HG03060 (cell line): Measurements from ENCODE around the gene ATP8A2.

Source experiments
- ATAC-seq: cut with Tn5 transposase; IDR thresholded peaks from one replicate; pipeline ENCODE4 v1.9.1; 2021; ENCODE audit warnings: low read depth, moderate number of reproducible peaks; ENCODE audit not compliant: unreplicated experiment

The ATP8A2 gene

GRCh38 chr13:25977671-25978070, 605.9 kb downstream of the ATP8A2 start:
- no peak for ATAC-seq

DNA sequence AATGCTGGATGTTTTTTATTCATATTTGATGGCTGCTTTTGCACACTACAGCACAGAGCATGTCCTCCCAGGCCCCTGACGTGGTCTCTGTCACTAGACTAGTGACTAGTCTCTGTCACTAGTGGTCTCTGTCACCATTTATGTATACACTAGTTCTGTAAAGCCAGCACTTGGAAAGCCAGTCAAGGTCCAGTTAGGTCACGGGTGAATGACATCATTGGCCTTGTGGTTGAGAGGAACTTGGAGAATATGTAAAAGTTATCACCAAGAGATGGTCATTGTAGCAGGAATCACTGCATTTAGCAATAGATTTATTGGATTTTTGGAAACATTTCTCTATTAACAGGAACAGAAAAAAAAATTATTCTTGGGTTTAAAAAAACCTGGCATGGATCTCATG, 607.2 kb downstream of the ATP8A2 start:
- ATAC-seq, result no peak

DNA sequence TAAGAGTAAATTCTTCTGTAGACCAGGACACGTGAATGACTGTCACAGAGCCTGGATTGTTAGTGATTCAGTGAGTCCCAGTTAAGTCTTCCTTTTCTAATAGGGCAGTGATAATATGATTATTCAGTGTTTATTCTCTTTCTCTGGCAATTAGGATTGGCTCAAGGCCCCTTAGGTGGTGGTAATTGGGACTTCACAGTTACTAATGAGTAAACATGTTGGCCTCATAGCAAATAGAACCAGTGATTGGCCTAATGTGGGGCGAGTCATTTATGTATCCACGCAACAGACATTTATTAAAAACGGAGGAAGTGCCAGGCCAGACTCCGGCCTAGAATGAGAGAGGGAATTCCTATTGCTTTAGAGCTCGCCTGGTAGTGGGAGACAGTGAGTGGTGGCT, 607.6 kb downstream of the ATP8A2 start:
- no peak for ATAC-seq

GRCh38 chr13:25980255-25980654, 608.5 kb downstream of the ATP8A2 start:
- ATAC-seq, result no peak

DNA sequence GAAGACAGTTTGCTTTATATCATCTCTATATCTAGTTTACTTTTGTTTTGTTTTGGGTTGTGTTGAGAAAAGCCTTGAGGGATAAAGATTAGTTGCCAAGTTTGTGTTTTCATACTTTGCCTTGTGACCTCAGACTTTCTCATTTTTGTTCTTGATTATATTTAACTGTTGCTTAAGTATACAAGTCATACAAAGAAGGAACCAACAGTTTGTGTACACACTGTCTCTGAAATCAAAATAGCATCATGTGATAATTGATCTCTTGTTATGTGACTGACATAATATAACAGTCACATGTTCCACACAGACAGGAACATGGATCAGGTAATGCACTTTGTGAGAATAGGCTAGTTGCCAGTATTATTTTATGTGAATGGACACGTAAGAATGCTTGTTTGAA, 609.3 kb downstream of the ATP8A2 start:
- no peak for ATAC-seq

- ATAC-seq, result no peak
Measured at GRCh38 chr13:25982907-25983306, 611.1 kb downstream of the ATP8A2 start.

GRCh38 chr13:25987987-25988386, 616.2 kb downstream of the ATP8A2 start:
- no peak for ATAC-seq

GRCh38 chr13:25988661-25989060, 616.9 kb downstream of the ATP8A2 start:
- ATAC-seq, result no peak

- no peak for ATAC-seq
Measured at GRCh38 chr13:25990801-25991200, 619.0 kb downstream of the ATP8A2 start.

GRCh38 chr13:25992076-25992475, 620.3 kb downstream of the ATP8A2 start:
- ATAC-seq, result no peak

GRCh38 chr13:26007261-26008125, 635.7 kb downstream of the ATP8A2 start:
- no peak for ATAC-seq

GRCh38 chr13:26010487-26011207, 638.9 kb downstream of the ATP8A2 start:
- no peak for ATAC-seq

DNA sequence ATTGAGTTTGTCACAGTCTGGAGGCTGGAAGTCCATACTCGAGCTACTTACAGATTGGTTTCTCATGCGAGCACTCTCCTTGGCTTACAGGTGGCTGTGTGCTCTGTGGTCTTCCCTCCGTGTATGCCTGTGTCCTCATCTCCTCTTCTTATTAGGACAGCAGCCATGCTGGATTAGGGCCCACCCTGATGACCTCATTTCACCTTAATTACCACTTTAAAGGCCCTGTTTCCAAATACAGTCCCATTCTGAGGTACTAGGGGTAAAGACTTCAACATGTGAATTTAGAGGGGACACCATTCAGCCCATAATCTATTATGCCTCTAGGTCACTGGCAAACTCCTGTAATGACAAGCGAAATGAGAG, 639.4 kb downstream of the ATP8A2 start:
- ATAC-seq, result no peak

DNA sequence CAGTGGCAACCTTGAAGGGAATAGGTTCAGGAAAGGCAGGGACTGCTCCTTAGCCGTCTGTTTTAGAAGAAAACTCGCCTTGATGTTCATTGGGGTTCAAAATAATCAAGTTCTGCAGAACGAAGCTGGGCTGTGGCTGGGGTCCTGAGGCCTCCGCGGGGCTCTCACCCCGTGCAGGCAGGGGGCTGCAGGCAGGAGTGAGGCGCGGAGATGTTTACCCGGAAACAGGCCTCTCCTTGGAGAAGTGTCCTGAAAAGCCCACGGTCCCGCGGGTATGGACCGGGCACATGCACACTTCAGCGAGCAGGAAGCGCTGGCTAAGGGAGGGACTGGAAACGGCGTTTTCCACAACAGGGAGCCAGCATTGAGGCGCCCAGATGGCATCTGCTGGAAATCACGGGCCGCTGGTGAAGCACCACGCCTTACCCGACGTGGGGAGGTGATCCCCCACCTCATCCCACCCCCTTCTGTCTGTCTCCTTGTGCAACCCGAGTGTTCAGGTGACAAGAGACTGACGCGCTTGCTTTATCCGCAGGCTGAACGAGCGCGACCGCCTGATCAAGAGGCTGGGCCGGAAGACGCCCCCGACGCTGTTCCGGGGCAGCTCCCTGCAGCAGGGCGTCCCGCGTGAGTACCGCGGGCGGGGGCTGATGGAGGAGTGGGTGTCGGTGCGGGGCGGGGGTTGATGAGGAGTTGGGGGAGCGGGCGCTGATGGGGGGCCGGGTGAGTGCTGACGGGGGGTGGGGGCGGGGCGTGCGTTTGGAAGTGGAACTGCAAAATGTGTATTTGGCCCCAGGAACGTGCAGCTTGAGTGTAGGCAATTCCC, 640.4 kb downstream of the ATP8A2 start:
- ATAC-seq, result no peak

- no peak for ATAC-seq
Measured at GRCh38 chr13:26012995-26013394, 641.2 kb downstream of the ATP8A2 start.

- ATAC-seq, result no peak
Measured at GRCh38 chr13:26015271-26016125, 643.7 kb downstream of the ATP8A2 start.

DNA sequence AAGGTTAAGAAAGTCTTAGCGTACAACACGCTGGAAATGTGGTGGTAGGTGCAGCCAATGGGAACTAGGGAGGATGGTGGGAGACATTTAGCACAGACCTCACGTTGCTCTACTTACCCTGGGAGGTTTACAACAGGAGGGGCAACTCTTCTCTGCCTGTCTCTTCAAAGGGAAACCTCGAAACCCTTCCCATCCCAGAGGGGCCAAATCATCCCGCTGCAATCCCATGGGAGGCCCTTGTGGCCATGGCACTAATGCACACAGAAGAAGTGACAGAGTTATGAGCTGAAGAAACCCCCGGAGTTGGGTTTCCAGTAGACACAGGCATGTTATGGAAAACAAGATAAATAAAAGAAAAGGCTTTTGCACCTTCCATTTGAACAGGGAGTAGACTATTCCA, 644.4 kb downstream of the ATP8A2 start:
- no peak for ATAC-seq

DNA sequence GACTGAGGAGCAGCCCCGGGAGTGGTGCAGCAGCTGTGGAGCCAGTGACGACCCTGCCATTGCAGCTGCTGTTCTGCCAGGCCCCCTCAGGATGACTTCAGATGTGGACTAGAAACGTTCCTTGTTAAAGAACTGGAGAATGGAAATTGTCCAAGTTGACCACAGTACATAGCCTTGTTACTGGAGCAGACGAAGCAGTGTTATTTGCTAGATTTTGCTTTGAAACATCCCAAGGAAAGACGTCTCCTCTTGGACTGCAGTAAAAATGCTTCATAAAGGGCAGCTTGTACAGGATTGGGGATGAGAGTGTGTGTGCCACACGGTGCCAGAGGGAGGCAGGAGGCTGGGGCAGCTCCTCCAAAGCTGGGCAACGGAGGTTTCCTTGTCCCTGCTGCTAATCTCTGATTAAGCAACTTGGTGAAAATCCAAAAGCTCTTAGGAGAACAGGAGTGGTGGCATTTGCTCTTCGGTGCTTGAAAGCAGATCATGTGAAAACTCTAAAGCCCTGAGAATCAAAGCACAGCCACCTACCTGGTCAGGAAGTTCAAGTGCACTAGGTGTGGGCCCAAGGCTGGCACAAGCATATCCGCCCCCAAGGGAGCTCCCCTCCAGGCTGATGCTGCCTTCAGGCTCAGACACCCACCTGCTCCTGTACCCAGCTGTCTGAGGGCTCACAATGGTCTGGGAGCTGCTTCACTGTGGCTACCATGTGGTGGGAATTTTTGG, 645.6 kb downstream of the ATP8A2 start:
- ATAC-seq, result no peak

GRCh38 chr13:26017932-26018665, 646.3 kb downstream of the ATP8A2 start:
- ATAC-seq, result no peak
